ENCODE results near the gene ERAL1. TPM values are rescaled to one million over a fixed set of nuclear protein-coding genes. Genes with fewer than 3 reads are reported as not detected.
"Not testable (repeated sequence)": the region's sequence is repeated elsewhere in the genome, so short reads cannot be mapped to it uniquely, and the experiment has no call there.

The ERAL1 gene
- total and polyA plus RNA-seq, 5 donors: 25.9 to 30.1 (median 28.7) TPM

DNA sequence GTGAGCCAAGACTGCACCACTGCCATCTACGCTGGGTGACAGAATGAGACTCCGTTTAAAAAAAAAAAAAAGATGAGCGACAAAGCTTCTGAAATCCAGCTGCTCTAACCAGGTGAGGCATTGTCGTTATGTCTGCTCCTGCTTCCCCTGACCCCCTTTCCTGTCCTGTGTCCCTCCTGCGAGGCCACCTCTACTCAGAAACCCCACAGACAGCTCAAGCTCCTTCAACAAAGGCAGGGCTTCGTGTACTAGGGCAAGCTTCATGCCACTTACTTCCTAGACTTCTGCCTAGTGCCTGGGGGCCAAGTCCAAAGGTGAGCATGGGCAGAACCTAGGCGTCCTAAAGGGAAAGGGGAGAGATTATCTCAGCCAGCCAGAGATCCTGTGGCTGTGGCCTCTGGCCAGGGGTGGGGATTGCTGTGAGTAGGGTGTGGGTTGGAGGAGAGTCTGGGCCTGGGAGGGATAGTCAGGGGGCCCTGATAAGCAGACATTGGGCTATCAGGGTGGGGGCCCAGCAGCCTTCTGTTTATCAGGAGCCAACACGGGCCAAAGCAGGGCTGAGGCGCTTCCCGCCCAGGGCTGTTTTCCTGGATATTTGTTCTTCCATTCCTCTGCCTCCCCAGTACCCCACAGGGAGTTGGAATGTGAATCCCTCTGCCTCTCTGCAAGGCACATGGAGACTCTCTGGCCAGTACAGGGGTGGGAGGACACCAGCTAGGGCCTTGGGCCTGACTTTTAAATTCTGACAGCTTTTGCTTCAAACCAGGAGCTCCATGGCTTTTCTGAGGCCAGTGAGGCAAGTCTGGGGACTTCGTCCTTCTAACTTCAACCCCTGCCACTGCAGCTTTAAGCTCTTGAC is 10.4 kb downstream of the ERAL1 start:
- Histone ChIP-seq H3K4me3 (ENCODE audit: low read length) (no peak overlapping the region), H3K27ac (ENCODE audit: low read length) (no peak overlapping the region), H3K4me1 (ENCODE audit: control insufficient read depth, insufficient read depth, low read length) (no peaks in the 10 kb centered on the region), H3K9me3 (ENCODE audit: control insufficient read depth, low read length) (no peaks in the 10 kb centered on the region), H3K27me3 (ENCODE audit: control insufficient read depth, insufficient read depth) (no peaks in the 10 kb centered on the region)
- peak; percentile 67 to 81 (median 70) for DNase-seq
- 69% methylated on average over 11 of the region's 11 CpGs for WGBS
- intact Hi-C loops (cut with DNase I): no loop called here
- ATAC-seq: peak; percentile 88 to 97

DNA sequence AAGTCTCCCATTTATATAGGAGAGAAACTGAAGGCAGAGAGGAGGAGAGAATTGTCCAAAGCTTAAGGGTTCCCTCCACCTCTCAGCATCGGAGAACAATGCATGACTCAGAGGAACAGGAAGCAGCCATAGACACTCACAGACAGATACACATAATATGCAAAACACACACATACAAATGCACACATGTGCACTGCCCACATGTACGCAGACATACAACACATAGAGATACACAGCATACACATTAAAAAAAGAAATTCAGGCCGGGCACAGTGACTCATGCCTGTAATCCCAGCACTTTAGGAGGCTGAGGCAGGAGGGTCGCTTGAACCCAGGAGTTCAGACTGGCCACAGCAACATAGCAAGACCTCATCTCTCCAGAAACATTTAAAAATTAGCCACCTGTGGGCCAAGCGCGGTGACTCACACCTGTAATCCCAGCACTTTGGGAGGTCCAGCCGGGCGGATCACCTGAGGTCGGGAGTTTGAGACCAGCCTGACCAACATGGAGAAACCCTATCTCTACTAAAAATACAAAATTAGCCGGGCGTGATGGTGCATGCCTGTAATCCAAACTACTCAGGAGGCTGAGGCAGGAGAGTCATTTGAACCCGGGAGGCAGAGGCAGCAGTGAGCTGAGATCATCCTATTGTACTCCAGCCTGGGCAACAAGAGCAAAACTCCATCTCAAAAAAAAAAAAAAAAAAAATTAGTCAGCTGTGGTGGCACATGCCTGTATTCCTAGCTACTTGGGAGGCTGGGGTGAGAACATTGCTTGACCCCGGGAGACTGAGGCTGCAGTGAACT is 11.3 kb downstream of the ERAL1 start:
- 85% methylated on average over 13 of the region's 13 CpGs for WGBS
- DNase-seq: no peak

DNA sequence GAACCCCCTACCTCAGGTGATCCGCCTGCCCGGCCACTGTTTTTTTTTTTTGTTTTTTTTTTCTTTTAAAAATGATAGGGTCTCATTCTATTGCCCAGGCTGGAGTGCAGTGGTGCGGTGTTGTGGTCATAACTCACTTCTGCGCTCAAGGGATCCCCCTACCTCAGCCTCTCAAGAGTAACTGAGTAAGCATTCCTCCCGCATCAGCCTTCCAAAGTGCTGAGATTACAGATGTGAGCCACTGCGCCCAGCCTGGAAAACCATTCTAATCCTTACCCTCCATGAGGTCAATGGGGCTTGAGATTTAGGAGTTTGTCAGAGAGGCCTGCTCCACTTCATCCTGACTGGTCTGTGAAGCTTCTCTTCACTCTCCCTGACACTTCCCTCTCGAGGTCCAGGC is 12.5 kb downstream of the ERAL1 start:
- intact Hi-C loops (cut with DNase I): no loop called here
- DNase-seq: no peak

More for the DNA sequence above, 11.3 kb downstream of the ERAL1 start:
- intact Hi-C loops (cut with DNase I): no loop called here
- H3K4me3 ChIP-seq (ENCODE audit: low read length): no peak overlapping the region
- no peaks in the 10 kb centered on the region for H3K4me1 ChIP-seq (ENCODE audit: control insufficient read depth, insufficient read depth, low read length)
- no peaks in the 10 kb centered on the region for H3K9me3 ChIP-seq (ENCODE audit: control insufficient read depth, low read length)
- ATAC-seq: peak in 1 of 2 donors; percentile 62
- H3K27ac ChIP-seq (ENCODE audit: low read length): no peak overlapping the region
- no peaks in the 10 kb centered on the region for H3K27me3 ChIP-seq (ENCODE audit: control insufficient read depth, insufficient read depth)

DNA sequence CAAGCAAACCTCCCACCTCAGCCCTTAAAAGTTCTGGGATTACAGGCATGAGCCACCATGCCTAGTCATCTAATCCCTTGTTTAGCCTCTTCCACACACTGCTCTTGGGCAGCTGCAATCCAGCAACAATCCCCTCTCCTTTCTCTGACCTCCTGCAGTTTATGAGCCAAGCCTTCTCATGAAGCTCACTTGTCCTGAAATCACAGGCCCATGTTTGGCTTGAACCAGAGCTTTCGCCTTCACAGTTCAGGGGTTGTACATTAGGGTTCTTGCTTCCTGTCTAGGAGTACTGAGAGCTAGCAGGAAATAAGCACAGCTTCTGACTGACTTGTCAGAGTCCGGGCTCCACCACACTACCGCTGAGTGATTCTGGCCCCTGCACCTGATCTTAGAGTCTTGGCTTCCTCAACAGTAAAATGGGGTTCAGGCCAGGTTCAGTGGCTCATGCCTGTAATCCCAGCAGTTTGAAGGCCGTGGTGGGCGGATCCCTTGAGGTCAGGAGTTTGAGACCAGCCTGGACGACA is 16.3 kb downstream of the ERAL1 start:
- no peak overlapping the region for H3K4me3 ChIP-seq (ENCODE audit: low read length)
- no peak for DNase-seq
- H3K27me3 ChIP-seq (ENCODE audit: control insufficient read depth, insufficient read depth): no peaks in the 10 kb centered on the region
- intact Hi-C loops (cut with DNase I): no loop called here
- ATAC-seq: peak; percentile 26 to 58
- no peaks in the 10 kb centered on the region for H3K9me3 ChIP-seq (ENCODE audit: control insufficient read depth, low read length)
- H3K27ac ChIP-seq (ENCODE audit: low read length): no peak overlapping the region
- 77% methylated on average over 6 of the region's 6 CpGs for WGBS
- no peaks in the 10 kb centered on the region for H3K4me1 ChIP-seq (ENCODE audit: control insufficient read depth, insufficient read depth, low read length)

More for the DNA sequence above, 12.5 kb downstream of the ERAL1 start:
- no peak for ATAC-seq
- H3K4me3 ChIP-seq (ENCODE audit: low read length): no peak overlapping the region
- H3K4me1 ChIP-seq (ENCODE audit: control insufficient read depth, insufficient read depth, low read length): no peaks in the 10 kb centered on the region
- no peak overlapping the region for H3K27ac ChIP-seq (ENCODE audit: low read length)
- no peaks in the 10 kb centered on the region for H3K9me3 ChIP-seq (ENCODE audit: control insufficient read depth, low read length)
- WGBS: 85% methylated on average over 7 of the region's 7 CpGs
- H3K27me3 ChIP-seq (ENCODE audit: control insufficient read depth, insufficient read depth): no peaks in the 10 kb centered on the region

DNA sequence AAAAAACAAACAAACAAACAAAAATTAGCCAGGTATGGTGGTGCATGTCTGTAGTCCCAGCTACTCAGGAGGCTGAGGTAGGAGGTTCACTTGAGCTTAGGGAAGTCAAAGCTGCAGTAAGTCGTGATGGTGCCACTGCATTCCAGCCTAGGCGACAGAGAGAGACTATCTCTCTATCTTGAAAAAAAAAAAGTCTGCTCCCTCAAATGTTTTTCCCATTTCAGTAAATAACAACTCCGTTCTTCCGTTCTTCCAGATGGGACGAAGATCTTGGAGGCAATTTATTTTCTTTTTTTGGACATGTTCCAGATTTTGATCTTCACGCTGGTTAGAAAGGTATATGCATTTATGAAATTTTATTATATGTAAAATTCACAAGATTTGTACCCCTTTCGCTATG is 19.0 kb downstream of the ERAL1 start:
- no peak overlapping the region for H3K4me3 ChIP-seq (ENCODE audit: low read length)
- DNase-seq: no peak
- WGBS: 91% methylated on average over 7 of the region's 7 CpGs
- no peak for ATAC-seq
- H3K27ac ChIP-seq (ENCODE audit: low read length): no peak overlapping the region
- no peaks in the 10 kb centered on the region for H3K27me3 ChIP-seq (ENCODE audit: control insufficient read depth, insufficient read depth)
- H3K4me1 ChIP-seq (ENCODE audit: control insufficient read depth, insufficient read depth, low read length): no peaks in the 10 kb centered on the region
- no peaks in the 10 kb centered on the region for H3K9me3 ChIP-seq (ENCODE audit: control insufficient read depth, low read length)
- intact Hi-C loops (cut with DNase I): no loop called here

DNA sequence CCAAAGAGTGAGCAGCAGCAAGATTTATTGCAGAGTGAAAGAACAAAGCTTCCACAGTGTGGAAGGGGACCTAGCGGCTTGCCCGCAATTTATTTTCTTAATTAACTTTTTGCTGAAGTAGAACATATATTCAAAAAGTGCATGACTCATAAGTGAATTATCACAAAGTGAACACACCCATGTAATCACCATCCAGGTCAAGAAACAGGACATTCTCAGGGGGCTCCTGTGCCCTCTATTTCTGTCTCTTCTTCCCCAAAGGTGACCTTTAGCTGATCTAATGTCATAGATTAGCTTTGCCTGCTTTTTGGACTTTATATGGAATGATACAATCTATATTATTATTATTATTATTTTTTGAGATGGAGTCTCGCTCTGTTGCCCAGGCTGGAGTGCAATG is 19.9 kb downstream of the ERAL1 start:
- Histone ChIP-seq H3K4me1 (ENCODE audit: control insufficient read depth, insufficient read depth, low read length) (no peaks in the 10 kb centered on the region), H3K4me3 (ENCODE audit: low read length) (no peak overlapping the region), H3K9me3 (ENCODE audit: control insufficient read depth, low read length) (no peaks in the 10 kb centered on the region), H3K27me3 (ENCODE audit: control insufficient read depth, insufficient read depth) (no peaks in the 10 kb centered on the region), H3K27ac (ENCODE audit: low read length) (no peak overlapping the region)
- ATAC-seq (no peak), DNase-seq (no peak)
- 81% methylated on average over 3 of the region's 3 CpGs for WGBS
- intact Hi-C loops (cut with DNase I): no loop called here

DNA sequence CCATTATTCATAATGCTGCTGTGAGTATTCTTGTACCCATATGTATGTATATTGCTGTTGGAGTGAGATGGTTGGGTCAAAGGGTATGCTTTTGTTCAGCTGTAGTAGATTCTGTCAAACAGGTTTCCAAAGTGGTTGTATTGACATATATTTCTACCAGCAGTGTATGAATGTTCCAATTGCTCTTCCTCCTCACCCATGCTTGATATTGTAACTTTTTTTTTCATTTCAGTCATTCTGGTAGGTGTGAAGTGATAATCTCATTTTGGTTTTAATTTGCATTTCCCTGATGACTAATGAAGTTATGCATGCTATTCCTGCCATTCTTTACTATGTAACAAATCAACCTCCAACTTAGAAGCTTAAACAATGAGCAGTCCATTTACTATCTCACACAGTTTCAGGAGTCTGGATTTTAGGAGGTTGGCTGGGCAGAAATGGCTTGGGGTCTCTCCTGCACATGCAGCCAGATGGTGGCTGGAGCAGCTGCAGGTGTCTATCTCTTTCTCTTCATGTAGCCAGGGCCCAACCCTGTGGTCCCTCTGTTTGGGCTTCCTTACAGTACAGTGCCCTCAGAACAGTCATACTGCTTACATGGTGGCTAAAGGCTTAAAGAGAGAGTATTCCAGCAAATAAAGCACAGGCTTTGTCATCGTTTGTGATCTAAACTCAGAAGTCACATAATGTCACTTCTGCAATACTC is 21.2 kb downstream of the ERAL1 start:
- Histone ChIP-seq H3K4me1 (ENCODE audit: control insufficient read depth, insufficient read depth, low read length) (no peaks in the 10 kb centered on the region), H3K27me3 (ENCODE audit: control insufficient read depth, insufficient read depth) (no peaks in the 10 kb centered on the region), H3K27ac (ENCODE audit: low read length) (no peak overlapping the region), H3K9me3 (ENCODE audit: control insufficient read depth, low read length) (no peaks in the 10 kb centered on the region), H3K4me3 (ENCODE audit: low read length) (no peak overlapping the region)
- no peak for ATAC-seq
- 56% methylated on average over 1 of the region's 1 CpG for WGBS
- DNase-seq: no peak
- intact Hi-C loops (cut with DNase I): no loop called here

DNA sequence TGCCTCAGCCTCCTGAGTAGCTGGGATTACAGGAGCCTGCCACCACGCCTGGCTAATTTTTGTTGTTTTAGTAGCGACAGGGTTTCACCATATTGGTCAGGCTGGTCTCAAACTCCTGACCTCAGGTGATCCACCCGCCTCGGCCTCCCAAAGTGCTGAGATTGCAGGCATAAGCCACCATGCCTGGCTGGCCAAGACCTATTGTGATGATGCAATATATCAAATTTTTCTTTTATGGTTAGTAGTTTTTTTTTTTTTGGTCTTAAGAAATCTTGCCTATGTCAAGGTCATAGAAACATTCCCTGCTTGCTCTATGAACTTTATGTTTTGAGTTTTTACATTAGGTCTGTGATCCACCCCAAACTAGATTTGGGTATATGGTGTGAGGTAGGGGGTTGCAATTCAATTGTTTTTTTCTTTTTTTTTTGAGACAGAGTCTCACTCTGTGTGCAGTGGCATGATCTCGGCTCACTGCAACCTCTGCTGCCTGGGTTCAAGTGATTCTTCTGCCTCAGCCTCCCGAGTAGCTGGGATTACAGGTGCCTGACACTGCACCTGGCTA is 22.4 kb downstream of the ERAL1 start:
- intact Hi-C loops (cut with DNase I); H3K4me1 ChIP-seq (ENCODE audit: control insufficient read depth, insufficient read depth, low read length); H3K4me3 ChIP-seq (ENCODE audit: low read length); DNase-seq; H3K27me3 ChIP-seq (ENCODE audit: control insufficient read depth, insufficient read depth); ATAC-seq; H3K9me3 ChIP-seq (ENCODE audit: control insufficient read depth, low read length); H3K27ac ChIP-seq (ENCODE audit: low read length): not testable (repeated sequence)
- 97% methylated on average over 6 of the region's 6 CpGs for WGBS

DNA sequence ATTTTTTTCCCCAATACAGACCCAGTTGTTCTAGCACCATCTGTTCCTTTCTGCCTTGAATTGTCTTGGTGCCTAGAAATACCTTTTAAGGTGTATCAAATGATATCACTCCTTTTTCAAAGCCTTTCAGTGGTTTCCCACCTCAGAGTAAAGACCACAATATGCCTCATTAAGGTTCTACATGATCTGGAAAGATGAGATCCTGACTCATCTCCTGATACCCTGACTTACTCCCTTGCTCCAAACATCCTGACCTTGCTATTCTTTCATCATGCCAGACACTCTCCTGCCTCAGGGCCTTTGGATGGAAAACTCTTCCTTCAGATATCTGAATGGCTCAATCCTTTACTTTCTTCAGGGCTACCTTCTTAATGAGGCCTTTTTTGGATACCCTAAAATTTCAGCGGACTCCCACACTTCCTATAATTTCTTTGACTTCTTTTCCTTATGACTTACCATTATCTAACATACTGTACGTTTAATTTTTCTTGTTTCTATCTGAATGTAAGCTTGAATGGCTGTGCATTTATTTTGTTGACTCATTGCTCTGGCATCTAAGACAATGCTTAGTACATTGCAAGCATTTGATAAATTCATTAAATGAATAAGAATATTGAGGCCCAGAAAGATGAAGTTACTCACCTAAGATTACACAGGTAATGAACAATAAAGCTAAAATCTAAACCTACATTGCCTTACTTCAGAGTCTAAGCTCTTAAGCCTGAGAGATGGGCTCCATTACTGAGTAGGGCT is 23.5 kb downstream of the ERAL1 start:
- intact Hi-C loops (cut with DNase I): no loop called here
- DNase-seq (no peak), ATAC-seq (no peak)
- 86% methylated on average over 2 of the region's 2 CpGs for WGBS
- H3K9me3 ChIP-seq (ENCODE audit: control insufficient read depth, low read length): no peaks in the 10 kb centered on the region
- H3K27me3 ChIP-seq (ENCODE audit: control insufficient read depth, insufficient read depth): no peaks in the 10 kb centered on the region
- H3K4me1 ChIP-seq (ENCODE audit: control insufficient read depth, insufficient read depth, low read length): no peaks in the 10 kb centered on the region
- no peak overlapping the region for H3K27ac ChIP-seq (ENCODE audit: low read length)
- H3K4me3 ChIP-seq (ENCODE audit: low read length): no peak overlapping the region

DNA sequence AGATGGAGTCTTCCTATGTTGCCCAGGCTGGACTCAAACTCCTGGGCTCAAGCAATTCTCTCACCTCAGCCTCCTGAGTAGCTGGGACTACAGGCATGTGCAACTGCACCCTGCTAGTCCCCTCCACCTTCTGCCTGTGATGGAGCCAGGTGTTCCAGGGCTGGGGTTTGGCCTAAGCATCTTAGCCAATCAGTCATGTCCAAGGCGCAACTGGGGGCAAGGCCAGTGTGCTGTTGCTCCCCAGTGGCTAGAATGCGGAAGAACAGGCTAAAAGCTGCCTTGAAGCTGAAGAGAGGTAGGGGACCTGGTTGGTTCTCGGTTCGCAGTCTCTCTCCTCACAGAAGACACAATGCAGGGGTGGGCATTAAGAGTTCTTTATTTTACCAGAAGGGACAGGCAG is 24.2 kb downstream of the ERAL1 start:
- intact Hi-C loops (cut with DNase I): no loop called here
- Histone ChIP-seq H3K4me1 (ENCODE audit: control insufficient read depth, insufficient read depth, low read length) (no peaks in the 10 kb centered on the region), H3K4me3 (ENCODE audit: low read length) (no peak overlapping the region), H3K9me3 (ENCODE audit: control insufficient read depth, low read length) (no peaks in the 10 kb centered on the region), H3K27me3 (ENCODE audit: control insufficient read depth, insufficient read depth) (no peaks in the 10 kb centered on the region), H3K27ac (ENCODE audit: low read length) (no peak overlapping the region)
- WGBS: 75% methylated on average over 4 of the region's 4 CpGs
- ATAC-seq (no peak), DNase-seq (no peak)
